HL-60 (cell line): Measurements from ENCODE around the gene TAB2.

ENCODE experiments used
- DNase-seq, 2 experiments: peaks; one replicate each; pipeline ENCODE4 v3.0.0-alpha.2; 2010 to 2020; ENCODE audit warnings: low read depth in 1 of 2, low spot score in 1 of 2
- H3K27ac ChIP-seq: fragments of 250-450 bp; sonication (Bioruptor Pico); replicated peaks from 2 replicates; pipeline ENCODE4 v1.5.1; 2020; ENCODE audit warnings: mild to moderate bottlenecking, moderate library complexity
- H3K27me3 ChIP-seq: fragments of 250-450 bp; sonication (Bioruptor Pico); 2 replicates; pipeline ENCODE4 v1.5.1; 2021; ENCODE audit warnings: mild to moderate bottlenecking, moderate library complexity; ENCODE audit not compliant: insufficient read depth, poor library complexity, severe bottlenecking
- H3K4me3 ChIP-seq: replicated peaks from 2 replicates; pipeline ENCODE4 v1.5.1; 2011; ENCODE audit warnings: mild to moderate bottlenecking, control low read depth, low read length; ENCODE audit not compliant: insufficient read depth
- GABPA ChIP-seq: IDR thresholded peaks from 2 replicates; pipeline ENCODE4 v1.6.1; 2012; ENCODE audit warnings: low read depth
- POLR2AphosphoS5 ChIP-seq: IDR thresholded peaks from 2 replicates; pipeline ENCODE4 v1.6.1; 2012; ENCODE audit warnings: low read depth
- REST ChIP-seq: IDR thresholded peaks from 2 replicates; pipeline ENCODE4 v1.6.1; 2012; ENCODE audit warnings: low read depth; ENCODE audit not compliant: insufficient replicate concordance
- SPI1 ChIP-seq: IDR thresholded peaks from 2 replicates; pipeline ENCODE4 v1.6.1; 2012; ENCODE audit warnings: low read depth, mild to moderate bottlenecking, borderline replicate concordance
- TF ChIP-seq, protein P1 (sequence below): IDR thresholded peaks from one replicate; pipeline ENCODE4 v1.5.1; 2011; ENCODE audit warnings: low read length, control low read depth, inconsistent platforms; ENCODE audit not compliant: insufficient read depth

The TAB2 gene

DNA sequence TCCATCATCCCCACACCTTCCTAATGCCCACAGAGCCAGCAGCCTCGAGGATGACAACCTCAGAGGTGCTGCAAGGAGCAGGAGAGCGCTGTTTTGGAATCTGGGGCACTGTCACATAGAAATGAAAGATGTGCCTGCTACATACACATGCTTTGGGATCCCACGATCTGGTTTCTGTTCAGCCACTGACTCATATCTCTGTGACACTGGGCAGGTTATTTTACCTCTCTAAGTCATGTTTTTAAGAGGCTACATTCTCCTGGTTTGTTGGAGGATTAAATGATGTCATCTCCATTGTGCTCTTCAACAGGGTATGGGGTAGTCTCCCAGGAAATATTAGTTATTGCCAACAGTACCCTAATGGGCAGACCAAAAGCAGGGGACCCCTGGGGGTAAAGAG lies 32.6 kb upstream of the TAB2 start:
- DNase-seq = no peak
- no peak overlapping the region for H3K4me3 ChIP-seq
- no peaks in the 10 kb centered on the region for H3K27me3 ChIP-seq
- H3K27ac ChIP-seq = no peak overlapping the region
- TF ChIP-seq, protein P1, sequence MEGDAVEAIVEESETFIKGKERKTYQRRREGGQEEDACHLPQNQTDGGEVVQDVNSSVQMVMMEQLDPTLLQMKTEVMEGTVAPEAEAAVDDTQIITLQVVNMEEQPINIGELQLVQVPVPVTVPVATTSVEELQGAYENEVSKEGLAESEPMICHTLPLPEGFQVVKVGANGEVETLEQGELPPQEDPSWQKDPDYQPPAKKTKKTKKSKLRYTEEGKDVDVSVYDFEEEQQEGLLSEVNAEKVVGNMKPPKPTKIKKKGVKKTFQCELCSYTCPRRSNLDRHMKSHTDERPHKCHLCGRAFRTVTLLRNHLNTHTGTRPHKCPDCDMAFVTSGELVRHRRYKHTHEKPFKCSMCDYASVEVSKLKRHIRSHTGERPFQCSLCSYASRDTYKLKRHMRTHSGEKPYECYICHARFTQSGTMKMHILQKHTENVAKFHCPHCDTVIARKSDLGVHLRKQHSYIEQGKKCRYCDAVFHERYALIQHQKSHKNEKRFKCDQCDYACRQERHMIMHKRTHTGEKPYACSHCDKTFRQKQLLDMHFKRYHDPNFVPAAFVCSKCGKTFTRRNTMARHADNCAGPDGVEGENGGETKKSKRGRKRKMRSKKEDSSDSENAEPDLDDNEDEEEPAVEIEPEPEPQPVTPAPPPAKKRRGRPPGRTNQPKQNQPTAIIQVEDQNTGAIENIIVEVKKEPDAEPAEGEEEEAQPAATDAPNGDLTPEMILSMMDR = no peak
- TF ChIP-seq GABPA = no peak
- TF ChIP-seq REST = no peak
- TF ChIP-seq POLR2AphosphoS5 = no peak
- no peak for TF ChIP-seq SPI1

DNA sequence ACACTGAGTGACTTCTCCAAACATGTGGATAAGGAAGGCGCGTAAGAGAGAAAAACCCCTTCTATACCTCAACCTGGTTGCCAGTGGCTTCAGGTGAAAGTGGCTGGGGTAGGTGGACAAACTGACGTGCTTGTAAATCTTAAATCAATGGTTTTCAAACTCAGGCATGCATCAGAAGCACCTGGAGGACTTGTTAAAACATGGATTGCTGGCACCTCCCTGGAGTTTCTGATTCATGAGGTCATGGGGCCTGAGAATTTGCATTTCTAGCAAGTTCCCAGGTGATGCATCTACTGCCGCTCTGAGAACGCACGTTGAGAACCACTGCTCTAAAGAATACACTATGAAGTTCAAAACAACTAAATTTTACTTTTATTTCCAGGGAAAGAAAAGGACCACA lies 31.9 kb upstream of the TAB2 start:
- TF ChIP-seq SPI1 = no peak
- TF ChIP-seq, protein P1 = no peak
- no peak for TF ChIP-seq GABPA
- TF ChIP-seq POLR2AphosphoS5 = no peak
- no peak for TF ChIP-seq REST
- Histone ChIP-seq H3K27ac (no peak overlapping the region), H3K4me3 (no peak overlapping the region), H3K27me3 (no peaks in the 10 kb centered on the region)
- no peak for DNase-seq

DNA sequence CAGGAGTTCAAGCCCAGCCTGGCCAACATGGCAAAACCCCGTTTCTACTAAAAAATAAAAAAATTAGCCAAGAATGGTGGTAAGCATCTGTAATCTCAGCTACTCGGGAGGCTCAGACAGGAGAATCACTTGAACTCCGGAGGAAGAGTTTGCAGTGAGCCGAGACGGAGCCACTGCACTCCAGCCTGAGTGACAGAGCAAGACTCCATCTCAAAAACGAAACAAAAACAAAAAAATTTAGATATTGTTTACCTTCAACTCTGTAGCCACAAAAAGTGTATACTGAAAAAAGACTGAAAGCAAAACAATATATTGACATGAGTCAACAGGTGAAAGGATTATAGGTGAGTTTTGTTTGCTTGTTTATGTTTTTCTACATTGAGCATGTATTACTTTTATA lies 30.6 kb upstream of the TAB2 start:
- no peak for DNase-seq
- TF ChIP-seq, protein P1 = no peak
- no peak for TF ChIP-seq REST
- TF ChIP-seq SPI1 = no peak
- no peak for TF ChIP-seq POLR2AphosphoS5
- no peak for TF ChIP-seq GABPA
- H3K27me3 ChIP-seq = no peaks in the 10 kb centered on the region
- no peak overlapping the region for H3K4me3 ChIP-seq
- H3K27ac ChIP-seq = no peak overlapping the region
